ENCODE measurements around the gene PRKCQ.

The PRKCQ gene

DNA sequence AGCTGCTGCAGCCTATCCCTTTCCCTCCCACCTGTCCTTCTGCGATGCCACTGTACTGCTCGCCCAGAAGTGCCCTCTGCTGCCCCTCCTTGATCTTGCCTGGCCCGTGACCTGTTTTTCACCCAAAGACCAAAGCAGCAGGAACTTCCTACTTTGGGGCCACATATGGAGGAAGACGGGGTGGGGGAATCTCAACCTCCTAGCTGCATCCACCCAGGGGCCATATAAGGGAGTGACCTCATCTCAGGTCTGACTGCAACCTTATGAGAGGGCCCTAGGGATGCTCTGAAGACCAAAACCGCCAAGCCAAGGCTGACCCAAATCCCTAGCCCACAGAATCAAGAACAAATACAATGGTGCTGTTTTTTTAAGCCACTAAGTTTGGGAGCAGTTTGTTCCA, 15.7 kb downstream of the PRKCQ start:
- no peak for DNase-seq (ENCODE audit: low read depth, low spot score)
- no peak overlapping the region for H3K4me3 ChIP-seq (ENCODE audit: low read depth, low read length)
- in situ Hi-C loops (cut with HindIII; ENCODE audit: low sequenced_read_pairs), result no loop called here
- TF ChIP-seq, protein P1, sequence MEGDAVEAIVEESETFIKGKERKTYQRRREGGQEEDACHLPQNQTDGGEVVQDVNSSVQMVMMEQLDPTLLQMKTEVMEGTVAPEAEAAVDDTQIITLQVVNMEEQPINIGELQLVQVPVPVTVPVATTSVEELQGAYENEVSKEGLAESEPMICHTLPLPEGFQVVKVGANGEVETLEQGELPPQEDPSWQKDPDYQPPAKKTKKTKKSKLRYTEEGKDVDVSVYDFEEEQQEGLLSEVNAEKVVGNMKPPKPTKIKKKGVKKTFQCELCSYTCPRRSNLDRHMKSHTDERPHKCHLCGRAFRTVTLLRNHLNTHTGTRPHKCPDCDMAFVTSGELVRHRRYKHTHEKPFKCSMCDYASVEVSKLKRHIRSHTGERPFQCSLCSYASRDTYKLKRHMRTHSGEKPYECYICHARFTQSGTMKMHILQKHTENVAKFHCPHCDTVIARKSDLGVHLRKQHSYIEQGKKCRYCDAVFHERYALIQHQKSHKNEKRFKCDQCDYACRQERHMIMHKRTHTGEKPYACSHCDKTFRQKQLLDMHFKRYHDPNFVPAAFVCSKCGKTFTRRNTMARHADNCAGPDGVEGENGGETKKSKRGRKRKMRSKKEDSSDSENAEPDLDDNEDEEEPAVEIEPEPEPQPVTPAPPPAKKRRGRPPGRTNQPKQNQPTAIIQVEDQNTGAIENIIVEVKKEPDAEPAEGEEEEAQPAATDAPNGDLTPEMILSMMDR (IDR thresholded peaks at IDR 0.05; ENCODE audit: low read depth, low read length), result no peak

DNA sequence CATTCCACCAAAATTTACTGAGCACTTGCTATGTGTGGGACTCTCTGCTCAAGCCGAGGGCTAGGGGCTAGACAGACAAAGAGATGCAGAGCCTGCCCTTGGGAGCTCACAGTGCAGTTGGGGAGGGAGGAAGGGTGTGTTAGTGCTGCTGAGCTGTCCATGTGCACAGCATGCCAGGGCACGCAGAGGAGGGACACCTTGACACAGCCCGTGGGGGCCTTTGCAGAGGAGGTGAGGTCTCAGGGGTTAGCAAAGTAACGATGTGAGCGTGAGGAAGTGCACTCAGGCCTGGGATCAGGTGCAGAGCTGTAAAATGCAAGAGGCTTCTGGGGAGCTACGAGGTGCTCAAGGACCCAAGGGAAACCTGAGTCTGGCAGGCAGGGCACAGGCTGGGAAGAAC, 16.3 kb downstream of the PRKCQ start:
- TF ChIP-seq, protein P1 (IDR thresholded peaks at IDR 0.05; ENCODE audit: low read depth, low read length), result no peak
- in situ Hi-C loops (cut with HindIII; ENCODE audit: low sequenced_read_pairs), result no loop called here

GRCh38 chr10:6563075-6563474, 17.0 kb downstream of the PRKCQ start:
- DNase-seq (ENCODE audit: low read depth, low spot score), result no peak
- in situ Hi-C loops (cut with HindIII; ENCODE audit: low sequenced_read_pairs), result no loop called here
- H3K4me3 ChIP-seq (ENCODE audit: low read depth, low read length), result no peak overlapping the region
- TF ChIP-seq, protein P1 (IDR thresholded peaks at IDR 0.05; ENCODE audit: low read depth, low read length), result no peak

More for the DNA sequence above, 16.3 kb downstream of the PRKCQ start:
- no peak for DNase-seq (ENCODE audit: low read depth, low spot score)
- no peak overlapping the region for H3K4me3 ChIP-seq (ENCODE audit: low read depth, low read length)

- H3K4me3 ChIP-seq (ENCODE audit: low read depth, low read length), result no peak overlapping the region
- in situ Hi-C loops (cut with HindIII; ENCODE audit: low sequenced_read_pairs), result no loop called here
- DNase-seq (ENCODE audit: low read depth, low spot score), result no peak
- TF ChIP-seq, protein P1 (IDR thresholded peaks at IDR 0.05; ENCODE audit: low read depth, low read length), result no peak
These were observed 17.9 kb downstream of the PRKCQ start for GRCh38 chr10:6562221-6562620.

GRCh38 chr10:6561552-6561951, 18.5 kb downstream of the PRKCQ start:
- in situ Hi-C loops (cut with HindIII; ENCODE audit: low sequenced_read_pairs), result no loop called here
- H3K4me3 ChIP-seq (ENCODE audit: low read depth, low read length), result no peak overlapping the region
- TF ChIP-seq, protein P1 (IDR thresholded peaks at IDR 0.05; ENCODE audit: low read depth, low read length), result no peak
- DNase-seq (ENCODE audit: low read depth, low spot score), result no peak

DNA sequence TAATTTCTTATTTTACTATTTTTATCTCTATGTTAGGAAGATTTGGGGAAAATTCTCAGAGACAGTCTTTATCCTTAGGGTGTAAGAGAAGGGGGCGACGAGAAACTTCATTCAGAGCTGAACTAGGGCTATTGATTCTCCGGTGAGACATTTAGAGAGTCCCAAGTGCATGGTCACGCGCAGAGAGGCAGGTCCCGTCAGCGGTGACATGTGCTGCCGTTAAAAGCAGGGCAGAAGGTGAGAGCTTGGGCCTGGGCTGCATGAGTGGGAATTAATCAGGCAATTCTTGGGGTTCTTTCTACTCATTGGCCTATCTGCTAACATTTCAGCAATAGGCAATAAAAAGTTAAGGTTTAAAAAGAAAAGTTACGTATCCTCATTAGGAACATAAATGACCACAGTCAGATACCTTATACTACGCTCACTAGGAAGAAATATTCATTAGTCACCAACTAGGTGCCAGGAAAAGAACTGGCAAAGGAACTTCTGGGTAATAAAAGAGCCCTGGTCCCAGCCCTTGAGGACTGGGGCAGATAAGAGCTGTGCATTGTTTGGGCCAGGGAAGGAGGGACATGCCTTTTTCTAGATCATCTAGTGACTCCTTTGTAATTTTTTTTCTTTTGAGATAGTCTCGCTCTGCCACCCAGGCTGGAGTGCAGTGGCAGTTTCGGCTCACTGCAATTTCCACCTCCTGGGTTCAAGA, 21.2 kb downstream of the PRKCQ start:
- no peak overlapping the region for H3K4me3 ChIP-seq (ENCODE audit: low read depth, low read length)
- no peak for DNase-seq (ENCODE audit: low read depth, low spot score)
- TF ChIP-seq, protein P1 (IDR thresholded peaks at IDR 0.05; ENCODE audit: low read depth, low read length), result no peak
- in situ Hi-C loops (cut with HindIII; ENCODE audit: low sequenced_read_pairs), result no loop called here
